ENCODE data around the gene HOXB3. TPM values are rescaled to one million over a fixed set of nuclear protein-coding genes. Genes with fewer than 3 reads are reported as not detected.
A peak's percentile ranks its signal among the peaks of the same experiment; 100 is the strongest.

Gene HOXB3
- polyA plus RNA-seq, 1 donor (not counting 4 experiments of a cell fraction or from before 2014, with no cell fraction given) = 1.1 TPM

DNA sequence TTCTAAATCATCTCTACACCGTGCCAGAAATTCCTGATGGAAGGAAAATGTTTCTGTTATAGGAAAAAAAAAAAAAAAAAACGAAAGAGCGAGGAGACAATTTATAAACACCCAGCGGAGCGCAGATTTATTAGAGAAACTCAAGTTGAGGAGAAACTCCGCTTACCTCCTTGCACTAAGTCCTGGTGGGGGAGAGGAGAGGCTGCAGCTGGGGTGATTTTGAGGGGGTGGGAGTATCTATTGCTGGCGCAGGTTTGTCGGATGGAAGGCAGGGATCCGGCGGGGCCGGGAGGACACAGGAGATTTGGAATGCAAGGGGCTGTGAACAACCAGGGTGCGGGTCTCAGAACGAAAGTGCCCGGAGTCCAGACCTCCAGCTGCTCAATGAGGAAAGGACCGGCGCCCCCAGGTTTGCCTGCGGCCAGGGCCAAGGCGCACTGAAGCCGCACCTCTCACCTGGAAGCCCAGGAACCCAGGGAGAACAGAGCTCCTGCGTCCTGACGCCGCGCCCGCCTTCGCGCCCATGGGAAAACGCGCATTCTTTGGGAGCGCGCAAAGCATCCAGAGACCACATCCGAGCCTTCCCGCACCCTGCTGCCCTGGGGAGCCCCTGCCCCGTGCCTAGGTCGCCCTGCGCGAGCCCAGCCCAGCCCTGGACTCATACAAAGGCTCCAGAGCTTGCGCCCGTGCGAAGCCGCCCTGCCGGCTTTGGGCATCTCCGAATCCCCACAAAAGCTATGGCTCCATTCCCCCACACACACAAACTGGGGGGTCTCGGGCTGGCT, 27.6 kb upstream of the HOXB3 start:
- dilution Hi-C loops (cut with MboI; ENCODE audit: extremely low pct_ligation_motif_present, low sequenced_read_pairs) = no loop called here
- Histone ChIP-seq H3K4me1 (ENCODE audit: control insufficient read depth, extremely low read depth, insufficient read depth, low read length) (peaks cover 4% of the 10 kb centered on the region), H3K36me3 (ENCODE audit: control insufficient read depth in 2 of 2, extremely low read depth in 1 of 2, insufficient read depth in 2 of 2, low read length in 2 of 2) (no peaks in the 10 kb centered on the region), H3K9me1 (ENCODE audit: control insufficient read depth, extremely low read depth, insufficient read depth, low read length) (peaks cover 2% of the 10 kb centered on the region), H3K9me3 (ENCODE audit: control insufficient read depth, low read depth, low read length) (no peaks in the 10 kb centered on the region), H4K20me1 (ENCODE audit: control insufficient read depth, extremely low read depth, insufficient read depth, low read length) (no peaks in the 10 kb centered on the region), H3K4me3 (ENCODE audit: control insufficient read depth in 2 of 3, extremely low read depth in 1 of 3, insufficient read depth in 2 of 3, low read depth in 1 of 3, low read length in 3 of 3) (no peak overlapping the region), H3K27me3 (ENCODE audit: control insufficient read depth, extremely low read depth, insufficient read depth, low read length) (peaks cover 99% of the 10 kb centered on the region), H3K79me2 (ENCODE audit: control insufficient read depth, insufficient read depth, low read length) (no peaks in the 10 kb centered on the region), H3K9ac (ENCODE audit: control insufficient read depth, extremely low read depth, insufficient read depth, low read length) (no peak overlapping the region), H3K4me2 (ENCODE audit: control insufficient read depth, extremely low read depth, insufficient read depth, low read depth, low read length) (no peak overlapping the region), H2AFZ (ENCODE audit: control insufficient read depth, low read length) (no peak overlapping the region), H3K27ac (ENCODE audit: control insufficient read depth, insufficient read depth, low read length) (no peak overlapping the region)
- FAIRE-seq (no peak), DNase-seq (ENCODE audit: low read depth, low spot score) (no peak)
- TF ChIP-seq, protein P1, sequence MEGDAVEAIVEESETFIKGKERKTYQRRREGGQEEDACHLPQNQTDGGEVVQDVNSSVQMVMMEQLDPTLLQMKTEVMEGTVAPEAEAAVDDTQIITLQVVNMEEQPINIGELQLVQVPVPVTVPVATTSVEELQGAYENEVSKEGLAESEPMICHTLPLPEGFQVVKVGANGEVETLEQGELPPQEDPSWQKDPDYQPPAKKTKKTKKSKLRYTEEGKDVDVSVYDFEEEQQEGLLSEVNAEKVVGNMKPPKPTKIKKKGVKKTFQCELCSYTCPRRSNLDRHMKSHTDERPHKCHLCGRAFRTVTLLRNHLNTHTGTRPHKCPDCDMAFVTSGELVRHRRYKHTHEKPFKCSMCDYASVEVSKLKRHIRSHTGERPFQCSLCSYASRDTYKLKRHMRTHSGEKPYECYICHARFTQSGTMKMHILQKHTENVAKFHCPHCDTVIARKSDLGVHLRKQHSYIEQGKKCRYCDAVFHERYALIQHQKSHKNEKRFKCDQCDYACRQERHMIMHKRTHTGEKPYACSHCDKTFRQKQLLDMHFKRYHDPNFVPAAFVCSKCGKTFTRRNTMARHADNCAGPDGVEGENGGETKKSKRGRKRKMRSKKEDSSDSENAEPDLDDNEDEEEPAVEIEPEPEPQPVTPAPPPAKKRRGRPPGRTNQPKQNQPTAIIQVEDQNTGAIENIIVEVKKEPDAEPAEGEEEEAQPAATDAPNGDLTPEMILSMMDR (optimal IDR thresholded peaks at IDR 0.05 in 1 of 3, IDR thresholded peaks at IDR 0.05 in 1 of 3, conservative IDR thresholded peaks at IDR 0.05 in 1 of 3; ENCODE audit: extremely low read depth in 1 of 3, insufficient read depth in 2 of 3, low read length in 3 of 3) = no peak
- TF ChIP-seq EZH2 (IDR thresholded peaks at IDR 0.05; ENCODE audit: low read length) = peak; percentile 98

- peaks cover 99% of the 10 kb centered on the region for H3K27me3 ChIP-seq (ENCODE audit: control insufficient read depth, extremely low read depth, insufficient read depth, low read length)
- H3K9me1 ChIP-seq (ENCODE audit: control insufficient read depth, extremely low read depth, insufficient read depth, low read length) = peaks cover 2% of the 10 kb centered on the region
- no peaks in the 10 kb centered on the region for H3K9me3 ChIP-seq (ENCODE audit: control insufficient read depth, low read depth, low read length)
- H4K20me1 ChIP-seq (ENCODE audit: control insufficient read depth, extremely low read depth, insufficient read depth, low read length) = no peaks in the 10 kb centered on the region
- H3K4me3 ChIP-seq (ENCODE audit: control insufficient read depth in 2 of 3, extremely low read depth in 1 of 3, insufficient read depth in 2 of 3, low read depth in 1 of 3, low read length in 3 of 3) = no peak overlapping the region
- no peak for FAIRE-seq
- peaks cover 4% of the 10 kb centered on the region for H3K4me1 ChIP-seq (ENCODE audit: control insufficient read depth, extremely low read depth, insufficient read depth, low read length)
- H3K79me2 ChIP-seq (ENCODE audit: control insufficient read depth, insufficient read depth, low read length) = no peaks in the 10 kb centered on the region
- dilution Hi-C loops (cut with MboI; ENCODE audit: extremely low pct_ligation_motif_present, low sequenced_read_pairs) = no loop called here
- no peak overlapping the region for H3K27ac ChIP-seq (ENCODE audit: control insufficient read depth, insufficient read depth, low read length)
- DNase-seq (ENCODE audit: low read depth, low spot score) = no peak
- H3K4me2 ChIP-seq (ENCODE audit: control insufficient read depth, extremely low read depth, insufficient read depth, low read depth, low read length) = no peak overlapping the region
- H3K9ac ChIP-seq (ENCODE audit: control insufficient read depth, extremely low read depth, insufficient read depth, low read length) = no peak overlapping the region
- no peak for TF ChIP-seq EZH2 (IDR thresholded peaks at IDR 0.05; ENCODE audit: low read length)
- TF ChIP-seq, protein P1 (optimal IDR thresholded peaks at IDR 0.05 in 1 of 3, IDR thresholded peaks at IDR 0.05 in 1 of 3, conservative IDR thresholded peaks at IDR 0.05 in 1 of 3; ENCODE audit: extremely low read depth in 1 of 3, insufficient read depth in 2 of 3, low read length in 3 of 3) = no peak
- no peaks in the 10 kb centered on the region for H3K36me3 ChIP-seq (ENCODE audit: control insufficient read depth in 2 of 2, extremely low read depth in 1 of 2, insufficient read depth in 2 of 2, low read length in 2 of 2)
- no peak overlapping the region for H2AFZ ChIP-seq (ENCODE audit: control insufficient read depth, low read length)
These were observed 26.9 kb upstream of the HOXB3 start for GRCh38 chr17:48616717-48617470.
